ENCODE data around the gene NTN1. TPM values are rescaled to one million over a fixed set of nuclear protein-coding genes. Genes with fewer than 3 reads are reported as not detected.

Gene NTN1
- total RNA-seq, 4 donors from 2014 or later: 3.3 to 19.2 (median 10.4) TPM

DNA sequence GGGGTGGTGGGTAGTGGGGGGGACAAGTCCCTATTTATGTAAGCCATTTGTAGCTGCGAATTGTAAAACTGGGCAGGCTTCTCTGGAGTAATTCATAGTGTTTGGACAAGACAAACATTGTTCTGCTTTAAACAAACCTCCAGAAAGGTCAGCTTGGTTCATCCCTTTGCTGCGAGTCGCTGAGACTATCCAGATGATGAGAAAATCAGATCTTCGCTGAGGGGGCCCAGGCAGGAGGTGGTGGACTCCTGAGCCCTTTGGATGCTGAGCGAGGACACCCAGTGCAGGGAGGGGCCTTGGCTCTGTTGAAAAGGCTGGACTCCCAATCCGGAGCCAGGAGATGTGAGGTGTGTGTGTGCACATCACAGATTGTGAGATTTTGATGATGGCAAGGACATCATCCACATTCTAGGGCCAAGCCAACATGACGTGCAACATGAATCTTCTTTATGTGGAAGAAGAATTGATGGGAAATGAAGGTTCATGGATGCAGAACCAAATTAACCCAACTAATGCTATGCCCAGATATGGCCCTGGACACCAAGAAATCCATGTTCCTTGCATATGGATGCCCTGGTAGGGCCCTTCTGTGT, 15.0 kb upstream of the NTN1 start:
- peaks cover 4 to 6% of the 10 kb centered on the region in 2 donors for H3K27me3 ChIP-seq
- no peak for TF ChIP-seq POLR2A (IDR thresholded peaks at IDR 0.05)
- TF ChIP-seq, protein P1, sequence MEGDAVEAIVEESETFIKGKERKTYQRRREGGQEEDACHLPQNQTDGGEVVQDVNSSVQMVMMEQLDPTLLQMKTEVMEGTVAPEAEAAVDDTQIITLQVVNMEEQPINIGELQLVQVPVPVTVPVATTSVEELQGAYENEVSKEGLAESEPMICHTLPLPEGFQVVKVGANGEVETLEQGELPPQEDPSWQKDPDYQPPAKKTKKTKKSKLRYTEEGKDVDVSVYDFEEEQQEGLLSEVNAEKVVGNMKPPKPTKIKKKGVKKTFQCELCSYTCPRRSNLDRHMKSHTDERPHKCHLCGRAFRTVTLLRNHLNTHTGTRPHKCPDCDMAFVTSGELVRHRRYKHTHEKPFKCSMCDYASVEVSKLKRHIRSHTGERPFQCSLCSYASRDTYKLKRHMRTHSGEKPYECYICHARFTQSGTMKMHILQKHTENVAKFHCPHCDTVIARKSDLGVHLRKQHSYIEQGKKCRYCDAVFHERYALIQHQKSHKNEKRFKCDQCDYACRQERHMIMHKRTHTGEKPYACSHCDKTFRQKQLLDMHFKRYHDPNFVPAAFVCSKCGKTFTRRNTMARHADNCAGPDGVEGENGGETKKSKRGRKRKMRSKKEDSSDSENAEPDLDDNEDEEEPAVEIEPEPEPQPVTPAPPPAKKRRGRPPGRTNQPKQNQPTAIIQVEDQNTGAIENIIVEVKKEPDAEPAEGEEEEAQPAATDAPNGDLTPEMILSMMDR (IDR thresholded peaks at IDR 0.05): no peak
- H3K27ac ChIP-seq: no peak overlapping the region
- no peaks in the 10 kb centered on the region for H3K9me3 ChIP-seq
- intact Hi-C loops (cut with DNase I; ENCODE audit: low total_unique reads): no loop called here
- H3K4me3 ChIP-seq: no peak overlapping the region
- H3K36me3 ChIP-seq: no peaks in the 10 kb centered on the region
- peaks cover 0 to 11% of the 10 kb centered on the region in 2 donors for H3K4me1 ChIP-seq
- DNase-seq: no peak

DNA sequence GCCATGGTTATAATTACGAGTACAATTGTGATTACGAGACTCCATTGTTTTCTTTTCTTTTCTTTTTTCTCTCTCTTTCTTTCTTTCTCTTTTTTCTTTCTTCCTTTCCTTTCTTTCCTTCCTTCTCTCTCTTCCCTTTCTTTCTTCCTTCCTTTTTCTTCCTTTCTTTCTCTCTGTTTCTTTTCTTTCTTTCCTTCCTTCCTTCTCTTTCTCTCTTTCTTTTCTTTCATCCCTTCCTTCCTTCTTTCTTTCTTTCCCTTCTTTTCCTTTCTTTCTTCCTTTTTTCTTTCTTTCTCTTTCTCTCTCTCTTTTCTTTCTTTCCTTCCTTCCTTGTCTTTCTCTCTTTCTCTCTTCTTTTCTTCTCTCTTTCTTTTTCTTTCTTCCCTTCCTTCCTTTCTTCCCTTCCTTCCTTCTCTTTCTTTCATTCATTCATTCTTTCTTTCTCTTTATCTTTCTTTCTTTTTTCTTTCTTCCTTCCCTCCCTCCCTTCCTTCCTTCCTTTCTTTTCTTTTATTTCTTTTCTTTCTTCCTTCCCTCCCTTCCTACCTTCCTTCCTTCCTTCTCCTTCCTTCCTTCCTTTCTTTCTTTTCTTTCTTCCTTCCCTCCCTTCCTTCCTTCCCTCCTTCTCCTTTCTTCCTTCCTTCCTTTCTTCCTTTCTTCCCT, 14.1 kb upstream of the NTN1 start:
- no peak overlapping the region for H3K27ac ChIP-seq
- intact Hi-C loops (cut with DNase I; ENCODE audit: low total_unique reads): no loop called here
- no peaks in the 10 kb centered on the region for H3K36me3 ChIP-seq
- H3K4me3 ChIP-seq: no peak overlapping the region
- H3K4me1 ChIP-seq: peaks cover 0 to 11% of the 10 kb centered on the region in 2 donors
- DNase-seq: no peak
- peaks cover 4 to 6% of the 10 kb centered on the region in 2 donors for H3K27me3 ChIP-seq
- no peak for TF ChIP-seq POLR2A (IDR thresholded peaks at IDR 0.05)
- TF ChIP-seq, protein P1 (IDR thresholded peaks at IDR 0.05): no peak
- H3K9me3 ChIP-seq: no peaks in the 10 kb centered on the region

DNA sequence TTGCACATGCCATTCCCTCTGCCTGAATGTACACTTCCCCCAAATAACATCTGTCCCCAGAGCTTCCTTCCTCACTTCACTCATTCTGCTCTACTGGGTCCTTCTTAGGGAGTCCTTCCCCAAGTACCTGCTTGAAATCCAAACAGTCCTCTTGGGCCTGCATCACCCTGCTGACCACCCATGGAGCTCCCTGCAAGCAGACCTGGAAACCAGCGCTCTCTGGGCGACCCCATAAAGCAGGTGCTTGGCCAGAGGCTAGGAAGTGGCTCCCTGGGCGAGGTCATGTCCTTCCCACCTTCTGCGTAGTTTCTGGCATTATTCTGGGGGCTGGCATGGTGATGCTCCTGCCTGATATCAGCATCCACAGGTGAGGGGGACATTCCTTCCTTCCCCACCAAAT, 12.2 kb upstream of the NTN1 start:
- no peak for TF ChIP-seq POLR2A (IDR thresholded peaks at IDR 0.05)
- TF ChIP-seq, protein P1 (IDR thresholded peaks at IDR 0.05): no peak
- H3K9me3 ChIP-seq: no peaks in the 10 kb centered on the region
- H3K27ac ChIP-seq: no peak overlapping the region
- H3K4me1 ChIP-seq: no peaks in the 10 kb centered on the region
- intact Hi-C loops (cut with DNase I; ENCODE audit: low total_unique reads): no loop called here
- H3K4me3 ChIP-seq: no peak overlapping the region
- peaks cover 4 to 6% of the 10 kb centered on the region in 2 donors for H3K27me3 ChIP-seq
- no peaks in the 10 kb centered on the region for H3K36me3 ChIP-seq
- no peak for DNase-seq

DNA sequence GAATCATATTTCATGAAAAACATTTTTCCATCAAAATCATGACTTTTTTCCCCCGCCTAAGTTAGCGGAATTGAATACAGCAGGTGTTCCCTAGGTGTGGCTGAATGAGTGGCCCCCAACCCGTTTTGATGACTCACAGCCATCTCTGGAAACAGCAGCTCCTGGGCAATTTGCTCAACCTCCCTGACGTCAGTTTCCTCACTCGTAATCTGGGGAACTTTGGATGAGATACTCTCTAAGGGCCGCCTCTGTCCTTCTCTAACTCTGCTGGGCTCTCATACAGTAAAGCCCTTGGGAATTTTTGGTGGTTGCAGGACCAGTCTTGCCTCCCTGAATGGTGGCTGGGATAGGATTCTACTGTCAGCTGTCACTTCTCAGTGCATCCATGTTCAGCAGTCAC, 11.6 kb upstream of the NTN1 start:
- Histone ChIP-seq H3K27ac (no peak overlapping the region), H3K36me3 (no peaks in the 10 kb centered on the region), H3K27me3 (no peaks in the 10 kb centered on the region), H3K4me3 (no peak overlapping the region), H3K4me1 (no peaks in the 10 kb centered on the region), H3K9me3 (no peaks in the 10 kb centered on the region)
- intact Hi-C loops (cut with DNase I; ENCODE audit: low total_unique reads): no loop called here
- no peak for DNase-seq
- TF ChIP-seq, protein P1 (IDR thresholded peaks at IDR 0.05): no peak
- no peak for TF ChIP-seq POLR2A (IDR thresholded peaks at IDR 0.05)

DNA sequence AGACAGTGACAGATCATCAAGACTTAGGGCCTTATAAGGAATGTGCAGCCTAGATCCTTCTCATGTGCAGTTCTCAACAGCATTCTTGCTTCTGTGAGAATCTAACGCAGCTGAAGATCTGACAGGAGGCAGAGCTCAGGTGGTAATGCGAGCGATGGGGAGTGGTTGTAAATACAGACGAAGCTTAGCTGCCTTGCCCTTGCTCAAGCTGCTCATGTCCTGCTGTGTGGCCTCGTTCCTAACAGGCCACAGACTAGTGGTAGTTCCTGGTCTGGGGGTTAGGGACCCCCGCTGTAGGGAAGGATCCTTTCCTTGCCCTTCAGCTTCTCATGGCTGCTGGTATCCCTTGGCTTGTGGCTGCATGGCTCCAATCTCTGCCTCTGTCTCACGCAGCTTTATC, 10.3 kb upstream of the NTN1 start:
- H3K36me3 ChIP-seq: no peaks in the 10 kb centered on the region
- intact Hi-C loops (cut with DNase I; ENCODE audit: low total_unique reads): no loop called here
- no peaks in the 10 kb centered on the region for H3K27me3 ChIP-seq
- H3K4me1 ChIP-seq: no peaks in the 10 kb centered on the region
- H3K9me3 ChIP-seq: no peaks in the 10 kb centered on the region
- H3K4me3 ChIP-seq: no peak overlapping the region
- H3K27ac ChIP-seq: no peak overlapping the region
- TF ChIP-seq POLR2A (IDR thresholded peaks at IDR 0.05): no peak
- TF ChIP-seq, protein P1 (IDR thresholded peaks at IDR 0.05): no peak
- DNase-seq: no peak

All from uterus (tissue), 4 donors.